Smooth muscle cell of bladder (primary cell): Measurements from ENCODE around the gene TRIM13. TPM values are rescaled to one million over a fixed set of nuclear protein-coding genes. Genes with fewer than 3 reads are reported as not detected.

Source experiments
- total RNA-seq: library from RNA; depleted of rRNA; stranded (reverse); fragments of >200 nt; gene quantifications from 2 replicates; pipeline ENCODE4 v1.2.3, GENCODE V29; 2014

The TRIM13 gene
- total RNA-seq, result 17.5 and 25.1 TPM in 2 replicates

DNA sequence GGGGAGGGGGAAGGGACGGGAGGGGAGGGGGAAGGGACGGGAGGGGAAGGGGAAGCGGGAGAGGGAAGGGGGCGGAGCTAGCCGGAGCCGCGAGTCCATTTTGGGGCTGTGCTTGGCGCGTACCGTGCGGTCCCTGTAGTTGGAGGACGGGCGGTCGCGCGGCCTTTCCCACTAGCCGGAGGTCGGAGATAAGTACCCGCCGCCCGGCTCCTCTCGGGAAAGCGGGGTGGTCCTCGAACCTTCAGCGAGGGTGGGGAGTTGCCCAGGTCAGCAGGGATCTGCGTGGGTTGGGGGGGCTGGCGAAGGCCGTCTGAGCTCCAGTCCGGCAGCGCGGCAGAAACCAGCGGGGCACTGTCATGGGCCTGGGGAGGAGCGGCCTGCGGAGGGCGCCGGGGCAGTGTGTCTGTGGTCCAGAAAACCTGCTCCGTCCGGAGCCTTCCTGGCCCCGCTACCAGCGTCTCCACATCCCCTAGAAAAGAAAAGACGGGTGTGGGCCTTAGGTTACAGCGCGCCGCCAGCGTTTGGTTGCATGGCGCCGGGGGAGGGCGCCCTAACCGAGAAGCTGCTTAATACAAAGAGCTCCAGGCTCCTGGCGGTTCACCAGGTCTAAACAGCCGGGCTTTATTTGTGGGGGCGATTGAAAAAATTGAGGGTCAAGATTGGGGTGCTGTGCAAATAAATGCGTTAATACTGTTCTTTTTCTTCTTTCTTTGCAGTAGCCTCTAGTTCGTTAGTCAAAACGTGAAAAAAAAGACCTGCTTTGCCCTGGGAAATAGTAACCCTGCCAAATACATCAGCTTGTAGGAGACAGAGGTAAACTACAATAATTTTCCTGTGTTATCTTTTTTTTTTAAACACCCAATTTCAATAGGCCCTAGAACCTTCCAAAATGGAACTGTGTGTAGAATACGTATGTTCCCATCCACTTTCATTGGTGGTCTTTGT, at the start of gene TRIM13:
Gene TRIM13, plus strand, starts transcription at position 92 of the 945 bp plus-strand sequence. CDS start 14,899 bp downstream, outside the sequence.

DNA sequence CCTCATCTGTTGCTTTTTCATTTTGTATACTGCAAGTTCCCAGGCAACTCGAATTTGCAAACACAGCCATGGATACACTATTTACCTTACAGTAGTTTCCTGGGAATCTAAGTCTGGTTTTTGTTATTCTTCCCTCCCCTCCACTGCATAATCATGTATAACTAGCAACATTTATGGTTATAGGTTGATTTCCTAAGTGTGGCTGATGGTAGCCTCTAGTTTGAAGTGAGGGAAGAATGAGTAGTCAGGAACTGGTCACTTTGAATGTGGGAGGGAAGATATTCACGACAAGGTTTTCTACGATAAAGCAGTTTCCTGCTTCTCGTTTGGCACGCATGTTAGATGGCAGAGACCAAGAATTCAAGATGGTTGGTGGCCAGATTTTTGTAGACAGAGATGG, 18.4 kb downstream of the TRIM13 start, which contains the start of gene KCNRG:
Gene KCNRG, plus strand, starts transcription at position 187 of the 400 bp plus-strand sequence. Its CDS starts 50 bp downstream, at position 237.

Other genes with a start within 250 kb of the TRIM13 start
- gene KPNA3, start 204.4 kb upstream of the TRIM13 start, total RNA-seq, result 23.3 and 28.4 TPM in 2 replicates
- 3.7 and 3.8 TPM in 2 replicates for gene SPRYD7, start 60.7 kb upstream of the TRIM13 start, total RNA-seq
- 4.6 and 7.7 TPM in 2 replicates for gene KCNRG, start 18.4 kb downstream of the TRIM13 start, total RNA-seq